OCI-LY3 (cell line): ENCODE measurements around the gene KCNQ1.

ENCODE experiments used
- H2AFZ ChIP-seq: fragments of 200-600, 300-600 bp; shearing (Covaris generic); 2 replicates; pipeline ENCODE4 v1.6.0; 2014; ENCODE audit warnings: antibody characterized with exemption, low read depth, low read length
- H3K27ac ChIP-seq: fragments of 200-600, 300-600 bp; sonication (generic); 2 replicates; pipeline ENCODE4 v1.5.1; 2014; ENCODE audit warnings: mild to moderate bottlenecking, low read length, moderate library complexity, mixed read lengths
- H3K27me3 ChIP-seq: fragments of 200-600, 300-600 bp; sonication (generic); 2 replicates; pipeline ENCODE4 v1.6.1; 2014; ENCODE audit warnings: low read depth, low read length, mixed read lengths
- H3K36me3 ChIP-seq: fragments of 200-600, 300-600 bp; sonication (generic); replicated peaks from 2 replicates; pipeline ENCODE3; 2014; ENCODE audit warnings: low read depth, low read length, mixed read lengths
- H3K4me1 ChIP-seq: fragments of 300-600, 200-600 bp; sonication (generic); 2 replicates; pipeline ENCODE4 v1.6.1; 2014; ENCODE audit warnings: low read length, mixed read lengths
- H3K4me2 ChIP-seq: fragments of 200-600, 300-600 bp; sonication (generic); 2 replicates; pipeline ENCODE4 v1.6.1; 2014; ENCODE audit warnings: low read length, mixed read lengths
- H3K4me3 ChIP-seq: fragments of 300-600, 200-600 bp; sonication (generic); 2 replicates; pipeline ENCODE4 v1.5.1; 2014; ENCODE audit warnings: antibody characterized with exemption, mild to moderate bottlenecking, low read length, moderate library complexity
- H3K79me2 ChIP-seq: fragments of 300-600, 200-600 bp; shearing (Covaris generic); 2 replicates; pipeline ENCODE4 v1.6.1; 2014; ENCODE audit warnings: mild to moderate bottlenecking, low read length, mixed read lengths
- H3K9ac ChIP-seq: fragments of 300-600, 200-600 bp; shearing (Covaris generic); 2 replicates; pipeline ENCODE4 v1.6.0; 2014; ENCODE audit warnings: mild to moderate bottlenecking, low read length, moderate library complexity
- H3K9me3 ChIP-seq: fragments of 200-600, 300-600 bp; shearing (Covaris generic); 2 replicates; pipeline ENCODE4 v1.6.1; 2014; ENCODE audit warnings: low read length, mixed read lengths; ENCODE audit not compliant: insufficient read depth
- H4K20me1 ChIP-seq: fragments of 200-600, 300-600 bp; sonication (generic); 2 replicates; pipeline ENCODE4 v1.6.1; 2016; ENCODE audit warnings: low read length, mixed read lengths; ENCODE audit not compliant: insufficient read depth
- EZH2phosphoT487 ChIP-seq: fragments of 200-600 bp; shearing (Covaris generic); IDR thresholded peaks from 2 replicates; pipeline ENCODE4 v1.6.1; 2018; ENCODE audit warnings: antibody characterized with exemption, mixed run types, low read depth
- TF ChIP-seq, protein P1 (sequence below): fragments of 200-600, 300-600 bp; sonication (generic); IDR thresholded peaks from 2 replicates; pipeline ENCODE4 v1.5.1; 2014; ENCODE audit warnings: antibody characterized with exemption, low read length, low read depth

The KCNQ1 gene

DNA sequence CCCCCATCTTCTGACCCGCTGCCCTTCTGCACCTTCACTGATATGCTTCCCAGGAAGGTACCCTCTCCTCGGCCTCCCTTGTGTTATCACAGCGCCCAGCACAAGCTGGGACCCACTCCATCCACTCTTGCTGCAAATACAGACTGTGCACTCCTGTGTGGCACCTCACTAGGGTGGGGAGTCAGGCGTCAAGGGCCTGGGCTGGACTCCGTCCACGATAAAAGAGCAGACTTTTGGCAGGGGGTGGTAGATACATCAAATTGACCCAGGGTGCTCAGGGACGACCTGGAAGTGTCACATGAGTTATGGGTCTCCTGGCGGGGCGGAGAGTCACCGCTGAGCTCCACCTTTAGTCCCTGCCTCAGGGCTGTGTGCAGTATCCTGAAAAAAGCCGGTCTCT, 1.4 kb upstream of the KCNQ1 start:
- Histone ChIP-seq H3K9me3 (no peaks in the 10 kb centered on the region), H2AFZ (no peak overlapping the region), H3K27ac (no peak overlapping the region), H3K9ac (no peak overlapping the region), H3K4me2 (no peak overlapping the region), H3K36me3 (no peaks in the 10 kb centered on the region), H3K27me3 (0 out of 2 replicates have a peak, but pooled peaks cover 8% of the 10 kb centered on the region), H3K4me1 (no peaks in the 10 kb centered on the region), H3K4me3 (no peak overlapping the region), H3K79me2 (no peaks in the 10 kb centered on the region), H4K20me1 (no peaks in the 10 kb centered on the region)
- TF ChIP-seq, protein P1, sequence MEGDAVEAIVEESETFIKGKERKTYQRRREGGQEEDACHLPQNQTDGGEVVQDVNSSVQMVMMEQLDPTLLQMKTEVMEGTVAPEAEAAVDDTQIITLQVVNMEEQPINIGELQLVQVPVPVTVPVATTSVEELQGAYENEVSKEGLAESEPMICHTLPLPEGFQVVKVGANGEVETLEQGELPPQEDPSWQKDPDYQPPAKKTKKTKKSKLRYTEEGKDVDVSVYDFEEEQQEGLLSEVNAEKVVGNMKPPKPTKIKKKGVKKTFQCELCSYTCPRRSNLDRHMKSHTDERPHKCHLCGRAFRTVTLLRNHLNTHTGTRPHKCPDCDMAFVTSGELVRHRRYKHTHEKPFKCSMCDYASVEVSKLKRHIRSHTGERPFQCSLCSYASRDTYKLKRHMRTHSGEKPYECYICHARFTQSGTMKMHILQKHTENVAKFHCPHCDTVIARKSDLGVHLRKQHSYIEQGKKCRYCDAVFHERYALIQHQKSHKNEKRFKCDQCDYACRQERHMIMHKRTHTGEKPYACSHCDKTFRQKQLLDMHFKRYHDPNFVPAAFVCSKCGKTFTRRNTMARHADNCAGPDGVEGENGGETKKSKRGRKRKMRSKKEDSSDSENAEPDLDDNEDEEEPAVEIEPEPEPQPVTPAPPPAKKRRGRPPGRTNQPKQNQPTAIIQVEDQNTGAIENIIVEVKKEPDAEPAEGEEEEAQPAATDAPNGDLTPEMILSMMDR: no peak
- no peak for TF ChIP-seq EZH2phosphoT487

DNA sequence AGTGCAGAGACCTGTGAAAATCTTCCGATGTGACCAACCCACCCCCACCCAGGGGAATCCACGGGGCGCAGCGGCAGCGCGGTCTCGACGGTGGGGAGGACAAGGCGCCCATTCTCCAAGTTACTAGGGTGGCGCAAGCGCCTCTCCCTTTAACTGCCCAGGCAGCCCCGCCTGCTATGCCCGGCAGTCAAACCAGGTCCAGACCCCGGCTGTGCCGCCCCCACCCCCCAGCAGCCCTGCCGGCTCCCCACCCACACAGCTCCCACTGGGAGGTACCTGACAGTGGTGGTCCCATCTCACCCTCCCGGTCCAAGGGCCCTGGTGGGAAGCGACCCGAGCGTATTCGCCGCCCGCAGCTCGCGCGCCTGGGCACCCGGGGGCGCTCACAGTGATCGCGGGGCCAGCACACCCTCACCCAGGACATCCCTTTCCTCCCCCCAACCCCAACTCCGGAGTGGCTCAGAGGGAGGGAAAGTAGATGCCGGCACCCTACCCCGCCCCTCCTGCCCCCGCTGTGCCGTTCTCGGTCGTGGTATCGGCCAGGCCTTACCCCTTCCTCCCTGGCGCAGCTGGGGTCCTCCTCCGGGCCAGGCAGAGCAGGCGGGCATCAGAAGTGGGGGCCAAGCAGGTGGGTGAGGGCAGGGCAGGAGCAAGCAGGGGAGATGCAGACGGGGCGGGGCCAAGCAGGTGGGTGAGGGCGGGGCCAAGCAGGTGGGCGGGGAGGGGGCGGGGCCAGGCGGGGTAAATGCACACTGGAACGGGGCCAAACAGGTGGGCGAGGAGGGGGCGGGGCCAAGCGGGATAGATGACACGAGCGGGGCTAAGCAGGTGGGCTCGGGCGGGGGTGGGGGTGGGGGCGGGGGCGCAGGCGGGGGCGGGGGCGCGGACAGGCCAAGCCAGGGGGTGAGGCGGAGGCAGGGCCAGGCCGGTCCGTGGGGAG, 657 bp upstream of the KCNQ1 start, which contains the start of gene TRPM5:
TSS of gene TRPM5 (minus strand) at position 634 of the 940 bp plus-strand sequence. CDS start 21,478 bp downstream, outside the sequence.
- Histone ChIP-seq H3K9ac (no peak within 1 kb of the TSS), H3K4me1 (no peaks in the 10 kb centered on the region), H3K4me2 (no peak within 1 kb of the TSS), H4K20me1 (no peaks in the 10 kb centered on the region), H3K36me3 (no peaks in the 10 kb centered on the region), H2AFZ (no peak within 1 kb of the TSS), H3K27ac (no peak within 1 kb of the TSS), H3K79me2 (no peaks in the 10 kb centered on the region), H3K9me3 (no peaks in the 10 kb centered on the region), H3K4me3 (no peak within 1 kb of the TSS), H3K27me3 (0 out of 2 replicates have a peak, but pooled peaks cover 8% of the 10 kb centered on the region)
- TF ChIP-seq EZH2phosphoT487: no peak
- TF ChIP-seq, protein P1: no peak

DNA sequence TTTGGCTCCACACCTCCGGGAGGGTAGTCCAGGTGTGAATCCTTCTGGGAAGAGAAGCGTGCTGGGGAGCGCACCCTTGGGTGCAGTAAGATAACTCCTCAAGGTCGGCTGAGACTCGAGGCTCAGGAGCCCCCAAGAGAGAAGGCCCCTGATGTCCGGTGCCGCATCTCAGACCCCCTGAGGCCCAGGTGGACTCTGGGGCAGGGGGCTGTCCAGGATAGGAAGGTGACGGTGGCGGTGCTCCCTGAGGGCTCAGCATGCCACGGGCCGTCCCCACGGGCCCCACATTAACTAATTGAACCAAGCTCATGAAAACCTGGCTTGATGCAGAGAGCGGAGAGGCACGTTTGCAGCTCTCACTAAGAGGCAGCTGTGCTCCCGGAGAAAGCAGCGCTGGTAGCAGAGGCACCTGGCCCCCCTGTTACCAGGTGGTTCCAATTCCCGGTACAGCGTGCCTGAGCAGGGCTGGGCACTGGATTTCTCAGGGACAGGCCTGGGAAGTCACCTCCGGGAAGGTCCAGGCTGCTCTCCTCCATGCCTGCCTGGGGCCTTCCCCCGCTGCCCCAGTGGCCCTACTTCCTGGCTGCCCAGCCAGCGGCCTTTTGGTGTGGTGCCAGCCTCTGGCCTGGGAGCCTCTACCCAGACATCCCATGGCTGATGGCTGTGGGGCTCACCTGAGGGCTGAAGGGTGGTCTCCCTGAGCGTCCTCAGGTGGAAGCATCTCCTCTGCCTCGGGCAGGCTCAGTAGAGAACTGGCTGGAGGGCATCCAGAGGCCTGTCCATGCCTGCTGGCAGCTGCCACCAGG, 1.1 kb downstream of the KCNQ1 start:
- Histone ChIP-seq H3K4me1 (no peaks in the 10 kb centered on the region), H3K27ac (no peak overlapping the region), H3K79me2 (no peaks in the 10 kb centered on the region), H3K4me3 (no peak overlapping the region), H3K9me3 (no peaks in the 10 kb centered on the region), H4K20me1 (no peaks in the 10 kb centered on the region), H3K36me3 (no peaks in the 10 kb centered on the region), H3K9ac (no peak overlapping the region), H3K4me2 (no peak overlapping the region), H2AFZ (no peak overlapping the region), H3K27me3 (0 out of 2 replicates have a peak, but pooled peaks cover 5% of the 10 kb centered on the region)
- TF ChIP-seq, protein P1: no peak
- TF ChIP-seq EZH2phosphoT487: no peak
